HG03280 (cell line): ENCODE measurements around the gene SYAP1.
"Not testable (repeated sequence)": the region's sequence is repeated elsewhere in the genome, so short reads cannot be mapped to it uniquely, and the experiment has no call there.

Experiments used
- ATAC-seq: cut with Tn5 transposase; IDR thresholded peaks from one replicate; pipeline ENCODE4 v1.9.1; 2021; ENCODE audit warnings: mild to moderate bottlenecking, moderate library complexity; ENCODE audit not compliant: unreplicated experiment

SYAP1 gene, protein sequence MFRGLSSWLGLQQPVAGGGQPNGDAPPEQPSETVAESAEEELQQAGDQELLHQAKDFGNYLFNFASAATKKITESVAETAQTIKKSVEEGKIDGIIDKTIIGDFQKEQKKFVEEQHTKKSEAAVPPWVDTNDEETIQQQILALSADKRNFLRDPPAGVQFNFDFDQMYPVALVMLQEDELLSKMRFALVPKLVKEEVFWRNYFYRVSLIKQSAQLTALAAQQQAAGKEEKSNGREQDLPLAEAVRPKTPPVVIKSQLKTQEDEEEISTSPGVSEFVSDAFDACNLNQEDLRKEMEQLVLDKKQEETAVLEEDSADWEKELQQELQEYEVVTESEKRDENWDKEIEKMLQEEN

DNA sequence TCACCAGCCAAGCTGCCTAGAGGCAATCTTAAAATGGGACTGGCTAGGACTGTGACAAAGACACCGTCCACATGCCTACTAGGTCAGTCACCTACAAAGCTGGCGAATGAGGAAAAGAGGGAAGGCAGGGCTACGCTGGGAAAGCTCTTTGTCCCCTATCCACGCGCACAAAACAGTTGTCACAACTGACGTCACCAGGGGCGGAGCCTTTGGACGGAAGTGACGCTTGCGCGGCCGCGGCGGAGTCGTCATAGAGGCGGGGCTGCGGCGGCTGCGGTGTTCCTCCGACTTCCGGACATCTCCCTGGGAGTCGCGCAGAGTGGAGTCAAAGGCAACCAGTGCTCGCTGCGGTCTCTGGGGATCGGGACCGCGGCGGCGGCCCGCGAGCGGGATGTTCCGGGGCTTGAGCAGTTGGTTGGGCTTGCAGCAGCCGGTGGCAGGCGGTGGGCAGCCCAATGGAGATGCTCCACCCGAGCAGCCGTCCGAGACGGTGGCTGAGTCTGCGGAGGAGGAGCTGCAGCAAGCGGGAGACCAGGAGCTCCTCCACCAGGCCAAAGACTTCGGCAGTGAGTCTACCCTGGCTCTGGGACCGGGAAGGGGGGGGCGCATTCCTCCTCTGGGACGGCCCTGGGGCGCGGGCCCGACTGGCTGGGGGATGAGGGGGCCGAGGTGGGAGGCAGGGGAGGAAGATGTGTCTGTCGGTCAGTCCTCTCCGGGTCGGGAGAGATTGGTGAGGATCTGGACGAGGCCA is at the start of gene SYAP1:
TSS of gene SYAP1 (plus strand) at position 279 of the 751 bp plus-strand sequence. CDS start at position 392, 113 bp downstream.
- peak; percentile 98 for ATAC-seq

DNA sequence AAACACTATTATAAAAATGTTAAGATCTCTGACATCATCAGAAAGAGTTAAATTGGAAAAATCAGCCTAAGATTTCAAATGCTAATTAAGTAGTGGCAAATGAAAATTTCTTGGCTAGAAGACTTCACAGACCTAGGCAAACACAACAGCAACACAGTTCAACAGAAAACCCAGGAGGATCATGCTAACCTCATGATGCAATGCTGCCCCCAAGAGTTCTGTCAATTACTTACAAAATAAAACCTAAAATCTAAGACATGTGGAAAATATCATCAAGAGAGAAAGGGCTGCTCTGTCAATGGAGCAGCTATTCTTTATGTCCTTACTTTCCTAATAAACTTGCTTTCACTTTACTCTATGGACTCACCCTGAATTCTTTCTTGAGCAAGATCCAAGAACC is 48.4 kb upstream of the SYAP1 start:
- no peak for ATAC-seq

DNA sequence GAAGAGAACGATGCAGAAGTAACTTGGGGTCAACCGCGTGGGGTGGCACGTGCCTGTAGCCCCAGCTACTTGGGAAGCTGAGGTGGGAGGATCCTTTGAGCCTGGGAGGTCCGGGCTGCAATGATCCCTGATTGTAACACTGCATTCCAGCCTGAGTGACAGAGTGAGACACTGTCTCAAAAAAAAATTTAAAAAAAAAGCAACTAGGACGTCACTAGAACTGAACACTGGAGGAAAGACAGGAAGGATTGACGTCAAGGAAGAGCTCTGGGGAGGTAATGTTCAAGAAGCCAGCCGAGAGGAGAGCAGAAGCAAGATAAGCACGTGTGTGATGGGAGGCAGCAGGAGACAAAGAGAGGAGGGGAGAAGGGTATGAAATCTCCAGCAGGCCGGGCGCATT is 40.7 kb upstream of the SYAP1 start:
- no peak for ATAC-seq

DNA sequence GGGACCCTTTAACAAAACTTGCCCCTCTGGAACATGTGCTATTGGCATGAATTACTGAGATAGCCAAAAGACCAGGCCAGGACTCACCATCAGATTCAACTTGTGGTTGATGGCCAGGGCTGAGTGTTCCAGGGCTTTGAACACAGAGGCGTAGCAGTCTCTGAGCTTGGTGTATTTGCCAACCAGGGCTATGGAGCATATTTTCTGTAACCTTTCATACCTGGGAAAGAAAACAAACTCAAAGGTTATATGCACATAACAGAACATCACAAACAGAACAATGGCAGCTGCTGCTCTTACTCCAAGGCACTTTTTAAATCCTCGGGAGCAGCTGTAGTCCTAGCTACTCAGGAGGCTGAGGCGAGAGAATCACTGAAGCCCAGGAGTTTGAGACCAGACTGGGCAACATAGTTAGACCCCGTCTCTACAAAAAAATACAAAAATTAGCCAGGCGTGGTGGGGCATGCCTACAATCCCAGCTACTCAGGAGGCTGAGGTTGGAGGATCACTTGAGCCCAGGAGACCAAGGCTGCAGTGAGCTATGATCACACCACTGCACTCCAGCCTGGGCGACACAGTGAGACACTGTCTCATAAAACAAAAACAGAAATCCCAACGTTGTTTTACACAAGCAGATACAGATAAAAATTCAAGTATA is 36.3 kb upstream of the SYAP1 start:
- no peak for ATAC-seq

DNA sequence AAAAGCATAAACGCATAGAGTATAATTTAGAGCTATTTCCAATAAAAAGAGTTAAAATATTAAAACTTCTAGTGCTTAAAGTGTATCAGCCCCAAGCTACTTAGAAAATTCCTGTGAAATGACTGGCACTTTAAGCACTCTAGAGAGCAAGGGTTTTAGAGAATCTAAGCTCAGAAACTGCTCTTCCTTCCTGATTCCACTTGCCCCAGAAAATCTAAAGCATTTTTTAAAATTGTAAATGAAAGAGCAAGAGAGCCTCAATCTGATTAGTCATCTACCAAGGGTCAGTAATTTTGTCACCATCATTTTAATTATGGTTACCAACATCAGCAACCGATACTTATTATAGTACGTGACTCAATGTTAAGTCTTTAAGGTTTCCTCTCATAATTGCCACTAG is 31.9 kb upstream of the SYAP1 start:
- ATAC-seq = no peak

DNA sequence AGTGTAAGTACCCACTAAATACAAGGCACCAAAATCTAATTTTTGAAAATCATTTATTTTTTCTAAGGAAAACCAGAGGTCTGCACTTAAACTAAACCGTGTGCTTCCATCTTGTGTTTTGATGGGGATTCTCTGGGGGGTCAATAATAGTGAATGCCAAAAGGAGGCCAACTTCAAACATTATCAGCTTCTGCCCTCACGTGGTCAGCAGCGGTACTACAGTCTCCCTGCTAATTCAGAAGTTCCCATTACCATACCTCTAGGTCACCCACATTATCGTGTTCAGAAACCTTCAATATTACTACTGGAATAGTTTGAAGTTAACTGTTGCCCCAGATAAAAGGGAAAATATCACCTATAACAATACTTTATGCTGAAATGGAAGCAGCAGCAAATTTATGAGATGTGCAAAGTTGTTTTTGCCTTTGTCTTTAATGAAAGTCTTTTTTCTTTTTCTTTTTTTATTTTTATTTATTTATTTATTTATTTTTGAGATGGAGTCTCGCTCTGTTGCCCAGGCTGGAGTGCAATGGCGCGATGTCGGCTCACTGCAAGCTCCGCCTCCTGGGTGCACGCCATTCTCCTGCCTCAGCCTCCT is 24.2 kb upstream of the SYAP1 start:
- ATAC-seq = no peak

DNA sequence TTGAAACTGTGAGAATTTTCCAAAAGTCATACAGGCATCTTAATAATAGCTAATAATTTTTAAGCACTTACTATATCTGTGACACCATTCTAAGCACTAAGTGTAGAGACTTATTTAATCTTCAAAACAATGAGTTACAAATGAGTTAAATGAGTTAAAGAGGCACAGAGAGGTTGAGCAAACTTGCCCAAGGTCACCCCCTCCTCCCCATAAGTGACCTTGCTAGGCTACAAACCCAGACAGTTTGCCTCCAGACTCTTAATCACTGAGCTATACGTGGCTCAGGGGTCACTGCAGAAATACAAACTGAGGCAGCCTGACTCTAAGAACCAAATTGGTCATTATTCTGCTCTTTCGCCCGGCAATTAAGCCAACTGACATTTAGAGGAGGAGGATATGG is 22.5 kb upstream of the SYAP1 start:
- no peak for ATAC-seq

DNA sequence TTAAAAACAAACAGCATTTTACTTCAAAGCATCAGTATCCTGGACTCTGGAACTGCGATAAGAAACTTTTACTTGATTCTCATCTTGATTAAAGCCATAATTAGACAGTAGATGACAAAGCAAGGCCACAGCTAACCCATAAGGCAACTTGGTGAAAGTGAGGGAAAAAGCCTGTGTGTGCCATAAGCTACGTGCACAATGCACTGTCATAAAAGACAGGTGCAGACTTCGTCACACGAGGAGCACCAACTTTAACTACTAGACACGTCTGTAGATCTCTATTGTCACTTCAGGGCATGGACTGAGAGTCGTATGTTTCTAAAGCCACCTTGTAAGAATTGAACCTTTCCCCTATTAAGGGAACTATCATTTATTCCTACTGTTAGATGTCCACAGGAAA is 20.0 kb upstream of the SYAP1 start:
- ATAC-seq = no peak

DNA sequence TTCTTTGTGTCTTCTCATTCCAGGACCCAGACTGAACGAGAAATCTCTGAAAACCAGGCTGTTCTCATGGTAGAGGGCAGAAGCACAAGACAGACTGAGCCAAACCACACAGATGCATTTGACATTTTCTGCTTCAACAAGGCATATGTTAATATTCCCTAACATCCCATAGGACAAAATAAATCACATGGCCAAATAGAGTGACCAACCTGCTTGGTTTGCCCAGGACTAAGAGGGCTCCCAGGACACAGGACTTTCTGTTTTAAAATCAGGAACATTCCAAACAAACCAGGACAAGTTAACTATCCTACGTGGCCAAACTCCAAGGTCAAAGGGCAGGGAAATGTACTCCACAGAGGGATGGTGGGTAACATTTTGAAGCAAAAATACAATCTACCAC is 18.7 kb upstream of the SYAP1 start:
- ATAC-seq = no peak

DNA sequence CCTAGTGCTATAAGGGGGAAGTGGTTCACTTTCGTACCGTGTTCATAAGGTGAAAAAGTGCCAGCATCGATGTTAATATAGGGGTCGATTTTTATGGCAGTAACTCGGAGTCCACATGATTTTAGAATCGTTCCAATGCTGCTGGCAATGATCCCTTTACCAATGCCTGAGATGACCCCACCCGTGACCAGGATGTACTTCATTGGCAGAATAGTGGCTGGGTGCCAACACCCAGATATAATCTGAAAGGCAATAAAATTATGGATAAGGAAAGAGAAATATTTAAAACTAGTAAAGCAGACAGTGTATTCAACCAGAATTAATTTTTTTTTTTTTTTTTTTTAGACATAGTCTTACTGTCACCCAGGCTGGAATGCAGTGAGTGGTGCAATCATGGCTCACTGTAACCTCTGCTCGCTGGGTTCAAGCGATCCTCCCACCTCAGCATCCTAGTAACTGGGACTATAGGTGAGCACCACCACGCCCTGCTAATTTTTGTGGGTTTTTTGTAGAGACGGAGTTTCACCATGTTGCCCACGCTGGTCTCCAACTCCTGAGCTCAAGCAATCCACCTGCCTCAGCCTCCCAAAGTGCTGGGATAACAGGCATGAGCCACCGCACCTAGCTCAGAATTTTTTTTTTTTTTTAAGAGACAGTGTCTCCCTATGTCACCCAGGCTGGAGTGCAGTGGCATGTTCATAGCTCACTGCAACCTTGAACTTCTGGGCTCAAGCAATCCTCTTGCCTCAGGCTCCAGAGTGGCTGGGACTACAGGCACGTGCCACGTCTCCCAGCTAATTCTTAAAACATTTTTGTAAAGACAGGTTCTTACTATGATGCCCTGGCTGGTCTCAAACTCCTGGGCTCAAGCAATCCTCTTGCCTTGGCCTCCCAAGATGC is 16.5 kb upstream of the SYAP1 start:
- ATAC-seq = no peak

DNA sequence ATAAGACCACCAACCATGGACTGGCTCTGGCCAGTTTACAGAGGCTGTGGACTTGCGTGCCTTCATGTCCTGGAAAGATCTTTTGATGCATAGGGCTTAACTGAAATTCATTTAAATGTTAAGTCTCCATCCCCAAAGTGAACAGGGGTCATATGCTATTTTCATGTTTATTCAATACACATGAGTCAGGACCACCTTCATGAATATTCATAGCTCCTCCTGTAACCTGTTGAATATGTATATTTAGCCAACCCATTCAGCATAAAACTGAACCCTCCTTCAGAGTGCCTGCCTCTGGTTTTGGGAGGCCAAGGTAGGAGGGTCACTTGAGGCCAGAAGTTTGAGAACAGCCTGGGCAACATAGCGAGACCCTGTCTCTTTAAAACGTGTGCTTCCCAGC is 14.0 kb upstream of the SYAP1 start:
- no peak for ATAC-seq

DNA sequence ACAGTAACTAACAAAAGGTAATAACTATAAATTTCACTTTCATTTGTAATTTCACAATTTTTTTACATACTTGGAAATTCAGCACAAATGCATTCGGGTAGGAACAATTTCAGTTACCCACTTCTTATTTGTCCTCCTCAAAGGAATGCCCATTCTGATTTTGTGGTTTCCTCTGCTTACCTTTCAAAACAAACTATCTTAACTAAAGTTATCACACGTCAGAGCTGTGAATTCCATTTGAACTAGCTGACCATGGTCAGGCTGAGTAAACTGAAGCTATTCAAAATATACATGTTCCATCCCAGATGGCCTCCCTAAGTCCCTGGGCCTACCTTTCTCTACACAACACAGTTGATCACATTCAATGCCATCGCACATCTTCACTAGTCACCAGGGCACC is 11.4 kb upstream of the SYAP1 start:
- no peak for ATAC-seq

DNA sequence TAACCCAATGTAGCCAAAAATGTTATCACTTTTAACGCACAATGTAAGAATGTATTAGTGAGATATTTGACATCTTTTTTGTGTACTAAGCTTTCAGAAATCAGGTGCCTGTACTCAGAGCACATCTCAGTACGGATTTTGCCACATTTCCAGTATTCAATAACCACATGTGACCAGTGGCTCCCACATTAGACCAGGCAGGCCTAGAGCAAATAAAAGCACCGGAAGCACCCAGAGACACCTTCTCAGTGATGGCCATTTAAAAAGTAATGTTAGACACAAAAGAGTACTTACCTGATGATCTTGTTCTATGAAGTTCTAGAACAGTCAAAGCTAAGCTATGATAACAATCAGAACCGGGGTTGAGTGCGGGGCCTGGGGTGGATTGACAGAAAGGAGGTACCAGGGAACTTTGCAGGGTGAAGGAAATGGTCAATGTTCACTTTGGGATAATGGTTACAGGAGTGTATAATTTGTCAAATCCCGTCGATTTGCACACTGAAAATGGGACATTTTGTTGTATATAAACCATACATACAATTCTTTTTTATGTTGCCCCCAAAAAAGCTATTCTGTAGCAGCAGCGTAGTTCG is 8.1 kb upstream of the SYAP1 start:
- no peak for ATAC-seq

DNA sequence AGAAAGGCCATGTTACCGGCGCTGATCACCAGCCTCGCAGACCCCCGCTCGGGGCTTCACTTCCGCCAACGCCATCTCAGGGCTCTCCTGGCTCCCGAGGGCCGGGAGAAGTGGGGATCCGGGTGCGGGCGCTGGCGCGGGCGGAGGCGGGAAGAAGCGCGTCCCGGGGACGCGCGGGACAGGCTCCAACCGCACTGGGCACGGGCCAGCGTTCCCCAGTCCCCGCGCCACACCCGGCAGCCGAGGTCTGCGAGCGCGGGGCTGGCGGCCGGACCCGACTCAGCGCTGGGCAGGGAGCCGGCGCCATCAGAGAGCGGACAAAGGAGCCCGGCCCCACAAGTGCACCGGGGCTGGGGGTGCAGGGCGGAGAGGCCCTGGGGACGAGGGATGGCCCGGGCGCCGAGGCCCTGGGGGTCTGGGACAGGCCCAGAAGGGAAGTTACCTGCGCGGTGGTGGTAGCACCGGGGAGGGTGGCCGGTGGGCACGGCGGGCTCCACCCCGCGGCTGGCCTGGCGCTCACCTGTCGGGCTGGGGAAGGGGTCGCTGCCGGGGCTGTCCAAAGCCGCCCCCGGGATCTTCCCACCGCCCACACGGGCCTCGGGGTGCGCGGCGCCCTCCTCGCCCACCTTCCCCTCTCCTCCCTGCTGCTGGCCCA is 7.4 kb upstream of the SYAP1 start:
- peak; percentile 33 for ATAC-seq

DNA sequence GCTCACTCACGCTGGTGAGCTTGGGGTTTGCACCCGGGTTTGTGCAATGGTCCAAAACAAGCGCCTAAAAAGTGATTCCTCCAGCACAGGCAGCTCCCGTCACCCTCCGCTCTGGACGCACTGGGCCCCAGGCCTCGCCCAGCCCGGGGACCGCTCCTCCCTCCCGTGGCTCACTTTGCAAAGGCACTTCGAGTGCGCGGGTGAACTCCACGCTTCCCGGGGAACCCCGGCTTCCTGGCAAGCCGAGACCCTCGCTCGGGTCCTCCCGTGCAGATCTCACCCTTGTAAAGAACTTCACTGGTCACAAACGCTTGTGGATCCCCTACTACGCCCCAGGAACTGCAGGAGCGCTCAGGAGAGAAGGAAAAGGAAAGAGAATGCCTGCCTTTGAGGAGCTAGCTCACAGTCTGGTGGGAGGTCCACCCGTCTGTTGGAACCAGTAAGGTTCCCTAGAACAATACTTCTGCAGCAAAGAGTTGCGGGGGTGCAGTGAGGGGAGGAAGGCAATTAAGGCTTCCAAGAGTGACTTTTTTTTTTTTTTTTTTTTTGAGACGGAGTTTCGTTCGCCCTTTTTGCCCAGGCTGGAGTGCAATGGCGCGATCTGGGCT is 6.8 kb upstream of the SYAP1 start, which contains the start of gene CTPS2:
TSS of gene CTPS2 (minus strand) at position 122 of the 608 bp plus-strand sequence. CDS start 9,767 bp downstream, outside the sequence.
- ATAC-seq = peak; percentile 89

DNA sequence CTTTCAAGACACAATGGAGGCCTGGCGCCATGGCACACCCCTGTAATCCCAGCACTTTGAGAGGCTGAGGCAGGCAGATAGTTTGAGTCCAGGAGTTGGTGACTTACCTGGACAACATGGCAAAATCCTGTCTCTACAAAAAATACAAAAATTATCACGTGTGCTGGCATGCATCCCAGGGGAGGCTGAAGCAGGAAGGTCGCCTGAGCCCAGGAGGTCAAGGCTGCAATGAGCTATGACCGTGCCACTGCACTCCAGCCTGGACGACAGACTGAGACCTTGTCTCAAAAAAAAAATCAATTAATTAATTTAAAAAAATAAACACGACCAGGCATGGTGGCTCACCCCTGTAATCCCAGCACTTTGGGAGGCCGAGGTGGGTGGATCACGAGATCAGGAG is 4.9 kb upstream of the SYAP1 start:
- ATAC-seq = no peak

DNA sequence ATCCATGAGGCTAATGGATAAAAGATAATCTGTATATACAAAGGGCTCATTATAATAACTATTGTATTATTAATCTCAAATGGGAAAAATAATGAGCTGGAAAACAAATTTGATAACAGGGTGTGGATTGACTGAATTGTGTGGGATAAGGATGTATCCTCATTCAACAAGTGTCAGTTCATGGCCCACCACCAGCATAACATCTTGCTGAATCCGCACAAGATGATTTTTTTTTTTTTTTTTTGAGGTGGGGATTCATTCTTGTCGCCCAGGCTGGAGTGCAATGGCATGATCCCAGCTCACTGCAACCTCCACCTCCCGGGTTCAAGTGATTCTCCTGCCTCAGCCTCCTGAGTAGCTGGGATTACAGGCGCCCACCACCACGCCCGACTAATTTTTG is 3.8 kb upstream of the SYAP1 start:
- not testable (repeated sequence) for ATAC-seq

DNA sequence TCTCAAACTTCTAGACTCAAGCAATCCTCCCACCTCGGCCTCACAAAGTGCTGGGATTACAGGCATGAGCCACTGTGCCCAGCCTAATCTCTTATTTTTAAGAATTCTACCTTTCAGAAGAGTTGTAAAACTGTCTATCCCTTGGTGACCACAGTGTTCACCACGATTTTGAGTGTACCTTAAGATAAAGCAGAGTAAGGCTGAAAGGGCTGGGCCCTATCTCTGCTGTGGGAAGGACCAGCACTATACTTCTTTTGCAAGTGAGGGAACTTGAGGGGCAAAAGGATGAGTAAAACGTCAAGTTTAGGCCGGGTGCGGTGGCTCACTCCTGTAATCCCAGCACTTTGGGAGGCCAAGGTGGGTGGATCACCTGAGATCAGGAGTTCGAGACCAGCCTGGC is 3.0 kb upstream of the SYAP1 start:
- not testable (repeated sequence) for ATAC-seq

DNA sequence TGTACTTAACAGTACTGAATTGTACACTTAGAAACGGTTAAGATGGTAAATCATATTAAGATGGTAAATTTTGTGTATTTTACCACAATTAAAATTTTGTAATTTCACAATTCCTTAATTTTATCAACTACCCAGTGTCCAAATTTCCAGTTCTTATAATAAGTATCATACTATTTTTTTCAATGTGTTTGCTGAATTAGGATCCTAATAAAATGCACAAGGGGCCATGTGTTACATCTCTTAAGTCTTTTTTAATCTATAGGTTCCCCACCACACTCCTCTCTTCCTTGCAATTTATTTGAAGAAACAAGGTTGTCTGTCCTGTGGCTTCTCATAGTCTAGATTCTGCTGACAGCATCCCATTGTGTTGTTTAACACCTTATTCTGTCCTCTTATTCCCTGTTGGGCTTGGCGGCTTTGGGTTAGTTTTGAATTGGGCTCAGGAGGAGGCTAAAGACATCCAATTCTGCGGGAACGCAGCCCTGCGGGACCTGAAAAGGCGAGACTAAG is 533 bp upstream of the SYAP1 start:
- peak; percentile 39 for ATAC-seq
